Measurements from ENCODE around the gene HDAC4. TPM values are rescaled to one million over a fixed set of nuclear protein-coding genes. Genes with fewer than 3 reads are reported as not detected.

HDAC4 gene
- total and polyA plus RNA-seq, 2 experiments from 2014 or later: 9.3 to 10.8 TPM

DNA sequence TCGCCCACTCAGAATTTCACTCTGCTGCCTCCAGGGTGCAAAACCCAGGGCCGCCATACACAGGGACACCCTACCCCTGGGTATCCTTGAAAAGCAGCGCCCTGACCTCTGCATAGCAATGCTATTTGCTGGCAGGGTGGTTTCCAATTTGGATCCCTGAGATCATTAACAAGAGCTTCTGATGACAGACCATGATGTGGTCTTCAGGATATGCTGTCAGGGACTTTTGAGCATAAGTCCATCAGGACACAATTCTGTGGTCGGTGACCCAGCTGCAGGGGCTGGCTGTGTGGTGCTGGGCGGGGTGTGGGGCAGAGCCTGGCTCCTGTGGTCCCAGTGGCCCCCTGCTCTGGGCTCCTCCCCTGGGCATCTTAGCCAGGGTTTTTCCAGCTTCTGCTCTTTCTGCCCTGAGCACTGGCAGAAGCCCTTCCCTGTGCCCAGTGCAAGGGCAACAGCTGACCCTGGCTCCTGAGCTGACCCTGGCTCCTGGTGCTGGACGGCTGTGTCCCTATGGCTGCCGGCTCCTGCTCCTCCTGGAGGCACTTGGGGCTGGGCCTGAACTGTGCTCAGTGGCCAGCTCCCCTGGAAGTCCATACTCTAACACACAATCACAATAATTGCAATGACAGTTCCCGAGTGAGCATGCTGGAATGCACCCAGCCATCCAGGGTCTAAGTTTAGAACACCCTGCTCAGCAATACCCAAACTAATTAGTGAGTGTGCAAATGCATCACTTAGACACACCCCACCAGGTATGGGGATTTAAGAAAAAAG is 271.5 kb downstream of the HDAC4 start:
- H3K27me3 ChIP-seq: no peaks in the 10 kb centered on the region

DNA sequence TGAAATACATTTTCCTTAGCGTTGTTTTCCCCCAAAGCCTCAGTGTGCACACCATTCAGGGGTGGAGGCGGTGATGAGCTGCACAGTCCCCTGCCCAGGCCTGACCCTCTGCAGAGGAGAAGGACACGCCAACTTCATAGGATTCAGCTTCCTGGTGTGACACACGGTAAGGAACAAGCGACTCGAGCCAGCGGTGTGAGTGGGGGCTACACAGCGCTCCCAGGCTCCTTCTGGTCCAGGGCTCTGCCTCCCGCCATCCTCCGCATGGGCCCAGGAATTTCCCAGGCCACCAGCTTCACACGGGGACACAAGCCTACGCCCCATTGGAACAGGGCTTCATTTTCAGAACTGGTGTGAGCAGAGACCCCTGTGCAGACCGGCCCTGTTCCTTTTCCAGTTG is 272.1 kb downstream of the HDAC4 start:
- no peaks in the 10 kb centered on the region for H3K36me3 ChIP-seq (replicated peaks; ENCODE audit: insufficient read depth, low read depth)
- WGBS (ENCODE audit: low lambda C conversion rate, missing lambda C conversion rate): 97% methylated on average over 13 of the region's 13 CpGs

More for the DNA sequence above, 271.5 kb downstream of the HDAC4 start:
- DNase-seq (ENCODE audit: low spot score): no peak
- H3K4me1 ChIP-seq (ENCODE audit: insufficient read depth): no peaks in the 10 kb centered on the region
- no peak overlapping the region for H2AFZ ChIP-seq
- H3K79me2 ChIP-seq: no peaks in the 10 kb centered on the region
- no peak overlapping the region for H3K4me2 ChIP-seq
- TF ChIP-seq EZH2 (IDR thresholded peaks at IDR 0.05; ENCODE audit: borderline replicate concordance) (no peak), EZH2phosphoT487 (IDR thresholded peaks at IDR 0.05; ENCODE audit: low read depth, severe bottlenecking, unreplicated experiment) (no peak)
- TF ChIP-seq, protein P1, sequence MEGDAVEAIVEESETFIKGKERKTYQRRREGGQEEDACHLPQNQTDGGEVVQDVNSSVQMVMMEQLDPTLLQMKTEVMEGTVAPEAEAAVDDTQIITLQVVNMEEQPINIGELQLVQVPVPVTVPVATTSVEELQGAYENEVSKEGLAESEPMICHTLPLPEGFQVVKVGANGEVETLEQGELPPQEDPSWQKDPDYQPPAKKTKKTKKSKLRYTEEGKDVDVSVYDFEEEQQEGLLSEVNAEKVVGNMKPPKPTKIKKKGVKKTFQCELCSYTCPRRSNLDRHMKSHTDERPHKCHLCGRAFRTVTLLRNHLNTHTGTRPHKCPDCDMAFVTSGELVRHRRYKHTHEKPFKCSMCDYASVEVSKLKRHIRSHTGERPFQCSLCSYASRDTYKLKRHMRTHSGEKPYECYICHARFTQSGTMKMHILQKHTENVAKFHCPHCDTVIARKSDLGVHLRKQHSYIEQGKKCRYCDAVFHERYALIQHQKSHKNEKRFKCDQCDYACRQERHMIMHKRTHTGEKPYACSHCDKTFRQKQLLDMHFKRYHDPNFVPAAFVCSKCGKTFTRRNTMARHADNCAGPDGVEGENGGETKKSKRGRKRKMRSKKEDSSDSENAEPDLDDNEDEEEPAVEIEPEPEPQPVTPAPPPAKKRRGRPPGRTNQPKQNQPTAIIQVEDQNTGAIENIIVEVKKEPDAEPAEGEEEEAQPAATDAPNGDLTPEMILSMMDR (IDR thresholded peaks at IDR 0.05; ENCODE audit: poor library complexity): no peak
- no peaks in the 10 kb centered on the region for H3K36me3 ChIP-seq (replicated peaks; ENCODE audit: insufficient read depth, low read depth)
- H3K9me3 ChIP-seq (ENCODE audit: low read depth): no peaks in the 10 kb centered on the region
- peaks cover 4% of the 10 kb centered on the region for H4K20me1 ChIP-seq (ENCODE audit: insufficient read depth, poor library complexity, severe bottlenecking)
- H3K27ac ChIP-seq: no peak overlapping the region
- no peaks in the 10 kb centered on the region for H3K9me2 ChIP-seq (replicated peaks; ENCODE audit: insufficient read depth)
- 97% methylated on average over 8 of the region's 8 CpGs for WGBS (ENCODE audit: low lambda C conversion rate, missing lambda C conversion rate)
- no peak overlapping the region for H3K4me3 ChIP-seq

DNA sequence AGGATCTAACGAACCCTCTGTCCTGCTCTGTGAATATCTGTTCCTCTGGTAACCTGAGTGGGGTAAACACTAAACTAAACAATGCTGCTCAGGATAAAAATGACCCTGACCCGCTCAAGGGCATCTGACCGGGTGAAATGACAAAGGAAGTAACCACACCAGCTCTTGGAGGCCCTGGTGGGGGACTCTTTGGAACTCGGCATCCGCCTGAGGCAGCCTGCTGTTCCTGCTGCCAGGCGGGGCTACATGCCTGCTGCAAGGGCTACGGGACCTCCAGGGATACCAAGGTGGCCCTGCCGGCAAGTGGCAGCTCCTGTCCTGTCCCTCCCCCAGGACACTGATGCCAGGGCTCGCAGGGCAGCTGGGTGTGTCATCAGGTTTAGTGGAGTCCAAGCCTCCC is 273.3 kb downstream of the HDAC4 start:
- no peaks in the 10 kb centered on the region for H3K4me1 ChIP-seq (ENCODE audit: insufficient read depth)
- 89% methylated on average over 9 of the region's 9 CpGs for WGBS (ENCODE audit: low lambda C conversion rate, missing lambda C conversion rate)
- H2AFZ ChIP-seq: no peak overlapping the region
- H3K79me2 ChIP-seq: no peaks in the 10 kb centered on the region
- H4K20me1 ChIP-seq (ENCODE audit: insufficient read depth, poor library complexity, severe bottlenecking): peaks cover 4% of the 10 kb centered on the region
- no peak for TF ChIP-seq EZH2phosphoT487 (IDR thresholded peaks at IDR 0.05; ENCODE audit: low read depth, severe bottlenecking, unreplicated experiment)
- no peaks in the 10 kb centered on the region for H3K36me3 ChIP-seq (replicated peaks; ENCODE audit: insufficient read depth, low read depth)
- H3K4me3 ChIP-seq: no peak overlapping the region
- no peaks in the 10 kb centered on the region for H3K27me3 ChIP-seq
- H3K9me2 ChIP-seq (replicated peaks; ENCODE audit: insufficient read depth): no peaks in the 10 kb centered on the region
- H3K9me3 ChIP-seq (ENCODE audit: low read depth): no peaks in the 10 kb centered on the region
- H3K4me2 ChIP-seq: no peak overlapping the region
- DNase-seq (ENCODE audit: low spot score): no peak
- no peak overlapping the region for H3K27ac ChIP-seq

More for the DNA sequence above, 272.1 kb downstream of the HDAC4 start:
- Histone ChIP-seq H3K27me3 (no peaks in the 10 kb centered on the region), H3K4me1 (ENCODE audit: insufficient read depth) (no peaks in the 10 kb centered on the region), H3K4me2 (no peak overlapping the region), H4K20me1 (ENCODE audit: insufficient read depth, poor library complexity, severe bottlenecking) (peaks cover 4% of the 10 kb centered on the region), H3K9me2 (replicated peaks; ENCODE audit: insufficient read depth) (no peaks in the 10 kb centered on the region), H3K27ac (no peak overlapping the region), H2AFZ (no peak overlapping the region), H3K9me3 (ENCODE audit: low read depth) (no peaks in the 10 kb centered on the region), H3K4me3 (no peak overlapping the region), H3K79me2 (no peaks in the 10 kb centered on the region)
- no peak for DNase-seq (ENCODE audit: low spot score)
- TF ChIP-seq EZH2 (IDR thresholded peaks at IDR 0.05; ENCODE audit: borderline replicate concordance) (no peak), EZH2phosphoT487 (IDR thresholded peaks at IDR 0.05; ENCODE audit: low read depth, severe bottlenecking, unreplicated experiment) (no peak)
- TF ChIP-seq, protein P1 (IDR thresholded peaks at IDR 0.05; ENCODE audit: poor library complexity): no peak
